ENCODE results near the gene UNK. TPM values are rescaled to one million over a fixed set of nuclear protein-coding genes. Genes with fewer than 3 reads are reported as not detected.

Gene UNK
- total and polyA plus RNA-seq, 2 donors (not counting 3 experiments of a cell fraction or from before 2014, with no cell fraction given), result 18.0 to 23.2 TPM

GRCh38 chr17:75837899-75838298 lies 53.3 kb downstream of the UNK start:
- no peak for FAIRE-seq
- TF ChIP-seq POLR2AphosphoS5 (IDR thresholded peaks at IDR 0.05; ENCODE audit: insufficient read depth, low read depth, low read length), result no peak
- TF ChIP-seq EZH2 (IDR thresholded peaks at IDR 0.05; ENCODE audit: borderline replicate concordance, low read depth, low read length, severe bottlenecking), result no peak
- no peak for TF ChIP-seq JUN (IDR thresholded peaks at IDR 0.05; ENCODE audit: borderline replicate concordance, insufficient read depth, insufficient read length, low read depth)
- TF ChIP-seq POLR2A (IDR thresholded peaks at IDR 0.05; ENCODE audit: low read depth, low read length), result no peak
- TF ChIP-seq FOS (IDR thresholded peaks at IDR 0.05; ENCODE audit: borderline replicate concordance, insufficient read depth, low read length), result no peak
- TF ChIP-seq MAX (IDR thresholded peaks at IDR 0.05; ENCODE audit: insufficient read depth, insufficient read length), result no peak
- no peak for TF ChIP-seq MYC (IDR thresholded peaks at IDR 0.05; ENCODE audit: low read depth, low read length)
- TF ChIP-seq CTCF (IDR thresholded peaks at IDR 0.05; ENCODE audit: extremely low read depth in 1 of 2, insufficient read depth in 1 of 2, low read depth in 1 of 2, low read length in 2 of 2), result no peak
- TF ChIP-seq GATA2 (IDR thresholded peaks at IDR 0.05; ENCODE audit: insufficient read depth, insufficient read length, low read depth, low read length), result no peak
- POLR2A ChIA-PET, result no interaction called here

More at GRCh38 chr17:75837899-75838298, 53.3 kb downstream of the UNK start:
- Histone ChIP-seq H3K9me3 (replicated peaks; ENCODE audit: control insufficient read depth, insufficient read depth, low read length) (no peaks in the 10 kb centered on the region), H3K9me1 (replicated peaks; ENCODE audit: control insufficient read depth, extremely low read depth, insufficient read depth, low read length) (no peaks in the 10 kb centered on the region), H3K4me3 (replicated peaks in 1 of 3; ENCODE audit: insufficient read depth in 1 of 3, low read depth in 1 of 3, low read length in 3 of 3) (no peak overlapping the region), H2AFZ (ENCODE audit: low read depth, low read length) (no peak overlapping the region), H3K27ac (ENCODE audit: insufficient read depth, low read depth, low read length) (no peak overlapping the region), H3K4me1 (ENCODE audit: control insufficient read depth, extremely low read depth, insufficient read depth, low read length) (no peaks in the 10 kb centered on the region), H3K27me3 (ENCODE audit: control insufficient read depth in 2 of 2, insufficient read depth in 2 of 2, low read length in 2 of 2) (no peaks in the 10 kb centered on the region), H3K9ac (replicated peaks; ENCODE audit: extremely low read depth, insufficient read depth, low read length) (no peak overlapping the region), H4K20me1 (replicated peaks; ENCODE audit: control insufficient read depth, extremely low read depth, insufficient read depth, low read length) (no peaks in the 10 kb centered on the region), H3K79me2 (ENCODE audit: control insufficient read depth, insufficient read depth, low read length) (no peaks in the 10 kb centered on the region), H3K36me3 (ENCODE audit: control insufficient read depth in 2 of 2, extremely low read depth in 1 of 2, insufficient read depth in 2 of 2, low read length in 2 of 2) (no peaks in the 10 kb centered on the region), H3K4me2 (ENCODE audit: insufficient read depth, low read length) (no peak overlapping the region)
- CTCF ChIA-PET, result interaction anchor here (1.6 to 2.3 kb wide), 2 partner anchors 11 to 23 kb away, joined by 4 to 7 read pairs; no protein-coding TSS in a partner anchor
- intact Hi-C loops (cut with micrococcal nuclease), result no loop called here
- no TSS peak for BruUV-seq (replicated peaks)
- no peak for DNase-seq (ENCODE audit: low read depth, low spot score)
- dilution Hi-C loops (cut with MboI; ENCODE audit: extremely low pct_ligation_motif_present, low sequenced_read_pairs), result no loop called here
